A549 treated with GW870086 at 1 μM for 4 hours (cell line): Measurements from ENCODE around the gene PBOV1. TPM values are rescaled to one million over a fixed set of nuclear protein-coding genes. Genes with fewer than 3 reads are reported as not detected.

Experiments used
- total RNA-seq: library from RNA; stranded (reverse); fragments of 200-300 nt; extraction: Qiagen RNA extraction; gene quantifications from 5 replicates; pipeline ENCODE4 v1.2.3, GENCODE V29; 2022; ENCODE audit warnings: low read depth

The PBOV1 gene
- total RNA-seq: not detected in 5 replicates

DNA sequence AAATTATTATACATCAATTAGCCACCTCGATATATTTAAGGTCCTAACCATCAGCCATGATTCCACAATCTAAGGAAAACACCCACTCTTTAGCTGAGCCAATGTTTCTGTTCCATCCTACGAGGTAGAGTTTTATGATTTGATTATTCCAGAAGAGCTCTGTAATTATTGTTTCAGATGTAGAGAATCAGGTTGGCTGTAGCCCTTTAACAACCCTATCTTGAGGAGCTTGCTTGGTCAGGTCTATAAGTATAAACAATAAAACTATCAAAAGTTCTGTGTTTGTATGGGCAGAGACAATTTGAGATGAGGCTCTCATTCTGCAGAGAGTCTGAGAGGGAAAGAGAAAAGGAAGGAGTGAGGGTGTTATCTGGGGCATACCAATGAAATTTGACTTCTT lies at the start of gene PBOV1:
PBOV1 (minus strand) TSS at position 43 of the 400 bp plus-strand sequence. CDS start 96 bp downstream, outside the sequence.

Other genes starting within 250 kb of the PBOV1 start
- gene PERP, start 111.1 kb downstream of the PBOV1 start, total RNA-seq: 73.7 to 85.8 TPM (median 80.8 TPM) in 5 replicates
- gene ARFGEF3, start 56.6 kb downstream of the PBOV1 start, total RNA-seq: 0.35 to 0.70 TPM (median 0.54 TPM) in 5 replicates
- gene SMIM28, start 159.4 kb upstream of the PBOV1 start, total RNA-seq: not detected in 5 replicates
- 18.7 to 39.8 TPM (median 37.1 TPM) in 5 replicates for gene HEBP2, start 185.7 kb upstream of the PBOV1 start, total RNA-seq